Prostate gland (tissue), 2 donors: ENCODE results near the gene LHPP. TPM values are rescaled to one million over a fixed set of nuclear protein-coding genes. Genes with fewer than 3 reads are reported as not detected.

Source experiments
- DNase-seq: peaks from one replicate; pipeline ENCODE4 v3.0.0-alpha.2; 2019; ENCODE audit warnings: low spot score
- H3K27ac ChIP-seq, 2 donors: fragments of 200-600 bp; sonication (generic); 2 replicates each; pipeline ENCODE4 v1.5.1; 2017 to 2019
- H3K27me3 ChIP-seq: fragments of 200-600 bp; sonication (generic); replicated peaks from 2 replicates; pipeline ENCODE4 v1.5.1; 2019; ENCODE audit not compliant: insufficient read depth
- H3K36me3 ChIP-seq, 2 donors: fragments of 200-600 bp; sonication (generic); 1 replicate in 1 of 2; 2 replicates in 1 of 2; pipeline versions ENCODE4 v1.5.1 to v1.8.1; 2017 to 2019
- H3K4me1 ChIP-seq: fragments of 200-600 bp; sonication (generic); replicated peaks from 2 replicates; pipeline ENCODE4 v1.5.1; 2019
- H3K4me3 ChIP-seq, 2 donors: fragments of 200-600 bp; sonication (generic); 2 replicates each; pipeline ENCODE4 v1.5.1; 2017 to 2019
- H3K9me3 ChIP-seq: fragments of 200-600 bp; sonication (generic); 2 replicates; pipeline ENCODE4 v1.5.1; 2017
- CTCF ChIP-seq, 4 experiments: fragments of 200-600 bp in 2 of 4; fragments of 450-650 bp in 2 of 4; sonication (generic) in 2 of 4; IDR thresholded peaks; 1 replicate in 3 of 4; 2 replicates in 1 of 4; pipeline ENCODE4 v1.5.1; 2016 to 2019; ENCODE audit warnings: antibody characterized with exemption in 4 of 4, mild to moderate bottlenecking in 2 of 4, moderate library complexity in 2 of 4
- POLR2A ChIP-seq: fragments of 450-650 bp; IDR thresholded peaks from one replicate; pipeline ENCODE4 v1.6.1; 2016; ENCODE audit warnings: antibody characterized with exemption, mild to moderate bottlenecking
- POLR2AphosphoS5 ChIP-seq: sonication (generic); formaldehyde crosslinking; IDR thresholded peaks from one replicate; pipeline ENCODE4 v1.6.1; 2017; ENCODE audit warnings: antibody characterized with exemption
- WGBS: methylation state at CpG from one replicate; pipeline ENCODE4 v1.1.5; 2018; 5-methylcytosine and 5-hydroxymethylcytosine counted together
- intact Hi-C: fragments of 100-400 bp; cut with DNase I; formaldehyde crosslinking; loops from one replicate; pipeline ENCODE4 v1.14.2; 2022
- total RNA-seq, 2 donors: library from RNA; depleted of rRNA; stranded (reverse); fragments of >200 nt; gene quantifications; one replicate each; pipeline ENCODE4 v1.1.0, GENCODE V29; 2016

Gene LHPP
- total RNA-seq, 2 donors from 2014 or later = 21.9 to 43.3 TPM

DNA sequence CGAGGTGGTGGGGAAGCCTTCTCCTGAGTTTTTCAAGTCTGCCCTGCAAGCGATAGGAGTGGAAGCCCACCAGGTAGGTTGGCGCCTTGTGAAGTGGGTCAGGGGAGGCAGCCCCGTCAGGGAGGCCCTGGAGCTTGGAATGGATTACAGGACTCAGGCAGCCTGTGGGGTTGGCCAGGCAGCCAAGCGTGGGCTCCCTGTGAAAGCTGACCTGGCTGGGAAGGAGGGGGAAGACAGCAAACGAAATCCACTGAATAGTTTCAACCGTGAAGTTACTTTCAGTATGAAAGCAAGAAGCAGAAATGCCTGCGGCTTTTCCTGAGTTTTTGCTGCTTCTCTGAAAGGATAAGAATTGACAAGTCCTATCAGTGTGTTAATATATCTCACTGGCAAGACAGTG, 36.4 kb downstream of the LHPP start:
- no peak for TF ChIP-seq CTCF (IDR thresholded peaks at IDR 0.05)
- TF ChIP-seq POLR2AphosphoS5 = no peak
- TF ChIP-seq POLR2A = no peak
- H3K27me3 ChIP-seq = no peaks in the 10 kb centered on the region
- H3K36me3 ChIP-seq = no peaks in the 10 kb centered on the region
- 91% methylated on average over 8 of the region's 8 CpGs for WGBS
- H3K4me1 ChIP-seq = peaks cover 7% of the 10 kb centered on the region
- H3K27ac ChIP-seq = no peak overlapping the region
- intact Hi-C loops = no loop called here
- no peak overlapping the region for H3K4me3 ChIP-seq
- no peaks in the 10 kb centered on the region for H3K9me3 ChIP-seq
- DNase-seq = no peak

DNA sequence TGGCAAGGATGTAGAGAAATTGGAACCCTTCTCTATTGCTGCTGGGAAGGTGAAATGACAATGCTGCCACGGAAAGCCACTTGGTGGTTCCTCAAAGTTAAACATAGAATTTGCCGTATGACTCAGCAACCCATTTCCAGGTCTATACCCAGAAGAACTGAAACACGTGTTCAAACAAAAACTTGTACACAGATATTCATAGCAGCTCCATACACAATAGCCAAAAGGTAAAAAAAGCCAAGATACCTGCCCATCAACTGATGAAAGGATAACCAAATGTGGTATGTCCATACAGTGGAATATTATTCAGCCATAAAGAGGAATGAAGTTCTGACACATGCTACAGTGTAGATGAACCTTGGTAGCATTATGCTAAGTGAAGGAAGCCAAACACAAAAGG, 39.1 kb downstream of the LHPP start:
- 96% methylated on average over 3 of the region's 3 CpGs for WGBS
- intact Hi-C loops = no loop called here
- Histone ChIP-seq H3K4me3 (no peak overlapping the region), H3K27ac (no peak overlapping the region), H3K27me3 (no peaks in the 10 kb centered on the region), H3K9me3 (no peaks in the 10 kb centered on the region), H3K4me1 (no peaks in the 10 kb centered on the region), H3K36me3 (no peaks in the 10 kb centered on the region)
- no peak for DNase-seq
- no peak for TF ChIP-seq CTCF (IDR thresholded peaks at IDR 0.05)
- TF ChIP-seq POLR2A = no peak
- no peak for TF ChIP-seq POLR2AphosphoS5

- TF ChIP-seq CTCF (IDR thresholded peaks at IDR 0.05) = no peak
- Histone ChIP-seq H3K4me3 (no peak overlapping the region), H3K4me1 (no peaks in the 10 kb centered on the region), H3K27me3 (no peaks in the 10 kb centered on the region), H3K9me3 (no peaks in the 10 kb centered on the region), H3K36me3 (no peaks in the 10 kb centered on the region), H3K27ac (no peak overlapping the region)
- WGBS = 94% methylated on average over 11 of the region's 11 CpGs
- intact Hi-C loops = no loop called here
- no peak for DNase-seq
Measured at GRCh38 chr10:124504711-124505110, 43.1 kb downstream of the LHPP start.

GRCh38 chr10:124505279-124505678, 43.7 kb downstream of the LHPP start:
- H3K4me1 ChIP-seq = no peaks in the 10 kb centered on the region
- H3K4me3 ChIP-seq = no peak overlapping the region
- DNase-seq = no peak
- WGBS = 66% methylated on average over 2 of the region's 2 CpGs
- no peak for TF ChIP-seq CTCF (IDR thresholded peaks at IDR 0.05)
- no peak for TF ChIP-seq POLR2AphosphoS5
- no peak for TF ChIP-seq POLR2A
- no peaks in the 10 kb centered on the region for H3K9me3 ChIP-seq
- no peaks in the 10 kb centered on the region for H3K36me3 ChIP-seq
- H3K27me3 ChIP-seq = no peaks in the 10 kb centered on the region
- intact Hi-C loops = no loop called here
- no peak overlapping the region for H3K27ac ChIP-seq

- Histone ChIP-seq H3K4me3 (no peak overlapping the region), H3K9me3 (no peaks in the 10 kb centered on the region), H3K4me1 (no peaks in the 10 kb centered on the region), H3K27me3 (no peaks in the 10 kb centered on the region), H3K27ac (no peak overlapping the region), H3K36me3 (no peaks in the 10 kb centered on the region)
- intact Hi-C loops = no loop called here
- no peak for TF ChIP-seq POLR2AphosphoS5
- TF ChIP-seq POLR2A = no peak
- TF ChIP-seq CTCF (IDR thresholded peaks at IDR 0.05) = no peak
- 77% methylated on average over 8 of the region's 8 CpGs for WGBS
- no peak for DNase-seq
Measured at GRCh38 chr10:124508070-124508667, 46.5 kb downstream of the LHPP start.
